KBM-7 (cell line): ENCODE data around the gene NRG2.
A peak's percentile ranks its signal among the peaks of the same experiment; 100 is the strongest.

Experiments used
- DNase-seq: peaks from one replicate; pipeline ENCODE4 v3.0.0-alpha.2; 2015
- in situ Hi-C: fragments of 300-500 bp; cut with MboI; formaldehyde crosslinking; loops from 2 replicates; pipeline ENCODE4 v1.14.3; 2020; ENCODE audit warnings: low sequenced_read_pairs, low pct_unique_long_range_greater_than_20kb, mixed read lengths

The NRG2 gene

GRCh38 chr5:139872851-139873794 is 170.0 kb downstream of the NRG2 start:
- in situ Hi-C loops, result no loop called here
- no peak for DNase-seq

- in situ Hi-C loops, result no loop called here
- DNase-seq, result no peak
Measured at GRCh38 chr5:139872052-139872766, 170.9 kb downstream of the NRG2 start.

- in situ Hi-C loops, result no loop called here
- DNase-seq, result no peak
Measured at GRCh38 chr5:139871614-139872013, 171.5 kb downstream of the NRG2 start.

- in situ Hi-C loops, result no loop called here
- no peak for DNase-seq
Measured at GRCh38 chr5:139870677-139871076, 172.4 kb downstream of the NRG2 start.

GRCh38 chr5:139869042-139869790 is 173.9 kb downstream of the NRG2 start:
- DNase-seq, result no peak
- in situ Hi-C loops, result no loop called here

GRCh38 chr5:139867581-139867980 is 175.5 kb downstream of the NRG2 start:
- in situ Hi-C loops, result no loop called here

GRCh38 chr5:139867109-139867508 is 176.0 kb downstream of the NRG2 start:
- DNase-seq, result no peak
- in situ Hi-C loops, result no loop called here

More at GRCh38 chr5:139867581-139867980, 175.5 kb downstream of the NRG2 start:
- DNase-seq, result no peak

- in situ Hi-C loops, result no loop called here
- no peak for DNase-seq
Measured at GRCh38 chr5:139864716-139865483, 178.2 kb downstream of the NRG2 start.

- in situ Hi-C loops, result no loop called here
- DNase-seq, result peak; percentile 60
Measured at GRCh38 chr5:139863855-139864558, 179.1 kb downstream of the NRG2 start.

DNA sequence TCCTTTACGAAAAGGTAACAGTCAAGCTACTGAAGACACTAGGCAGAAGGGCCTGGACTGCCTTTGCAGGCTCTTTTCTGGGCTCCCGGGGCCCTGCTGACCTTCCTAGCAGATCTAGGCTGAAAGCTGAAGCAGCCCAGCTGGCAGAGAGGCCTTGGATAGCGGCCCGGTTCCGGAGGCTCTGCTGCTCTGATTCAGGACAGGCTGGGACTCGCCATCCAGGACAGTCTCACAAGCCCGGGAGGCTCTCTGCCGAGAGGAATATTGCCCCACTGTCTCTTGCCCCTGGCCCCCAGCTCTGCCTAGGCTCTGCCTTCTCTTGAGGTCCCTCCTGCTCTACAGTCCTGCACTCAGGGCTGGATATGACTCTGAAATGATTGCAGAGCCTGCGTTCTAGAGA is 179.7 kb downstream of the NRG2 start:
- no peak for DNase-seq
- in situ Hi-C loops, result no loop called here

DNA sequence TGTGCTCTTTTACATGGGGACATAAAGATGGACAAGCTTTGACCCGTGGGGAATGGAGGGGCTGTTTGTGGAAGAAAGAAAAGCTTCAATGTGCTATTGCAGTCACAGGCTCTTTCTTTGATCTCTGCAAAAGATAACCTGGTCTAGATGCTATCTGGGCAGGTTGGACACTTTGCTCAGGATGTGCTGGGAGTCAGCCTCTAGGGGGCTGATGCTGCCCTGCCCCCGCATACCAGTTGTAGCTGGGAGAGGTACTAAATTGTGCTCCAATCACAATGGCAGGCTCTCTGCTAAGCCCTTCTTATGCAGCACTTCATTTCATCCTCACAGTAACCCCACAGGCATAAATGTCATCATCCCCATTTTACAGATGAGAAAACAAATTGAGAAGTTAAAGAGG is 180.3 kb downstream of the NRG2 start:
- no peak for DNase-seq
- in situ Hi-C loops, result no loop called here

GRCh38 chr5:139862313-139862712 is 180.8 kb downstream of the NRG2 start:
- DNase-seq, result no peak
- in situ Hi-C loops, result no loop called here

GRCh38 chr5:139861889-139862207 is 181.3 kb downstream of the NRG2 start:
- DNase-seq, result no peak
- in situ Hi-C loops, result no loop called here

DNA sequence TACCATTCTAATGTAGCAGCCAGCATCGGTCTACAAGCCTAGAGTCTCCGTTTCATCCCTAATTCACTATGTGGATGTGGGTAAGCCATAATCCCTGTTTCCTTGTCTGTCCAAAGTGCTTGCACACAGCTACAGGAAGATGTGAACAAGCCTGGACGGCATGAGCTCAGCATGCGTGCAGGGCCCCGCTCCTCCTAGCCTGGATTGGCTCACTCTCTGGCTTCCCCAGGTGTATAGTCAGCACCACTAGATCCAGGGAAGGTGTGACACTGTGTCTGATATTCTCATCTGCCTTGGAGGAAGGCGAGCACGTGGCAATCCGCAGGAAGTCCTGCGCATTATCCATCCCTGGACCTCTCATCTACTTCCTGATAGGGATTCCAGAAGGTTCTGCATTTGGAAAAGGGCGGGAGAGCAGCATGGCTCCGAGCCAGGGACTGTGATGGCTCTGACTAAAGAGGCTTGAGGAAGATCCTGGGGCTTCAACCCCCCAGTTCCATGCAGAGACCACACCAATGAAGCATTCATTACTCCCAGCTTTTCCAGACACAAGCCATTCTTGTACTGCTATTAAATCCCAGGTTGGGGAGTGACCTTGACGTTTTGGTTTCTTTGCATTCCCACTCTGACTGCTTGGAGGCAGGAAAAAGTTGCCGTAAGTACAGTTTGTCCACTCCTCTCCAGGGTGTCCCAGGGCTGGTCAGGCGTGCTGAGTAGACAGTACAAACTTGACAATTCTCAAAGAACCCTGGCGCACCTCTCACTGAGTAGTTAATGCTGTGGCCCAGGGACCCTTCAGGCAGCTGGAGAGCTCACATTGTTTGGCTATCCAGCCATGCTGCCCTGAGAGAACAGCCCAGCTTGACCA is 181.8 kb downstream of the NRG2 start:
- in situ Hi-C loops, result no loop called here
- no peak for DNase-seq

DNA sequence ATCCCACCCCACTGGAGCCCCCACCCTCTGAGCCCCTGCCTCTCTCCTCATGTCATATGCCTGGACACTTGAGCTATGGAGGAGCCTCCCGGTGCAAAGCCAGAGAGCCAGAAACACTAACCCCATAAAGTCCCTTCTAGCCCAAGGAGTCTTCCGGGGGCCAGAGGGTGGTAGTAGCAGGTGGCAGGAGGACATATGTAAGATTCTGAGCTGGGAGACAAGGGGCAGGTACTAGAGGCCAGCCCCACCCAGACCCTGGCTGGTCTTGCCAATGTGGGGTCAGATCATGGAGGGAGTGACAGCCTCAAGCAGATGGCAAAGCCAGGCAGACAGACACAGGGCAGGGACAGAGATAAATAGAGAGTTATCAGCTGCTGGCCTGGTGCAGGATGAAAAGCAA is 184.1 kb downstream of the NRG2 start:
- no peak for DNase-seq
- in situ Hi-C loops, result no loop called here

DNA sequence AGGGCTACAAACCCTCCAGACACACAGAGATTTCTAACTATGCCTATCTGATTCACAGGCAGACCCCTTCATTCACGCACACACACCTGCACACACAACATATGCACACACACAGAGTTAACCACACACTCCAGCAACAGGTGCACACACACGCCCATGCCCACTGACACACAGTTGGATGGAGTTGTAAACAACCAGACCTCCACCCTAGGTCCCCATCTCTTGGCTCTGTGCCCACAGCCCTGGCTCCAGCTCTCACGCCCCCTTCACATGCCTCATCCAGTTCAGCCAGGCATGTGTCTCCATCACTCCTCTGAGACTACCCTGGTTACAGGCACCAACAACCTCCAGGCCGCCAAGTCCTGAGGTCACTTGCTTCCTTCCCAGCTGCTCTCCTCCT is 186.4 kb downstream of the NRG2 start:
- DNase-seq, result no peak
- in situ Hi-C loops, result no loop called here

GRCh38 chr5:139855946-139856540 is 187.1 kb downstream of the NRG2 start:
- DNase-seq, result no peak
- in situ Hi-C loops, result no loop called here
